Measurements from ENCODE around the gene PSIP1. TPM values are rescaled to one million over a fixed set of nuclear protein-coding genes. Genes with fewer than 3 reads are reported as not detected.

PSIP1 gene
- total RNA-seq, 1 experiment from 2014 or later, result 302 TPM

DNA sequence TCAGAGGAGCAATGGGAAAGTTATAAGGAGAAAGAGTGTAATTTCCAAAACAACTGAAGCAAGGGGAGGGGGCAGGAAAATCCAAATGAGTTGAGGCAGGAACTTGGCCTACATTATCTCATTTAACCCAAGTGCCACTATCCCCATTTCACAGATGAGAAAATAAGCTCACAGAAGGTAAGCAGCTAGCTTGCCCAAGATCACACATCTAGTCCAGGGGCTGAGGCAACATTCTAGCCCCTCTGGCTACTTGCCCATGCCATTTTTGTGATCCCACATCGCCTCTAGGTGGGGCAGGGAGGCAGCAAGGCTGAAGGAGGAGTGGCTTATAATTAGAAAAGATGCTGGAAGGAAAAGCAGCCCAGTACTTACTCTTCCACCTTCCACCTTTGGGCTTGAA, 2.6 kb upstream of the PSIP1 start (continued):
- no peak for TF ChIP-seq ZNF121 (CRISPR knock-in tag; IDR thresholded peaks at IDR 0.05)
- TF ChIP-seq ZNF232 (CRISPR knock-in tag; IDR thresholded peaks at IDR 0.05), result no peak
- no peak for TF ChIP-seq CREB1 (CRISPR knock-in tag; IDR thresholded peaks at IDR 0.05)
- peak; percentile 81 for TF ChIP-seq GTF2I (CRISPR knock-in tag; conservative IDR thresholded peaks at IDR 0.05)
- TF ChIP-seq IRF2 (CRISPR knock-in tag; IDR thresholded peaks at IDR 0.05; ENCODE audit: borderline replicate concordance, low read depth), result no peak
- TF ChIP-seq, protein P1, sequence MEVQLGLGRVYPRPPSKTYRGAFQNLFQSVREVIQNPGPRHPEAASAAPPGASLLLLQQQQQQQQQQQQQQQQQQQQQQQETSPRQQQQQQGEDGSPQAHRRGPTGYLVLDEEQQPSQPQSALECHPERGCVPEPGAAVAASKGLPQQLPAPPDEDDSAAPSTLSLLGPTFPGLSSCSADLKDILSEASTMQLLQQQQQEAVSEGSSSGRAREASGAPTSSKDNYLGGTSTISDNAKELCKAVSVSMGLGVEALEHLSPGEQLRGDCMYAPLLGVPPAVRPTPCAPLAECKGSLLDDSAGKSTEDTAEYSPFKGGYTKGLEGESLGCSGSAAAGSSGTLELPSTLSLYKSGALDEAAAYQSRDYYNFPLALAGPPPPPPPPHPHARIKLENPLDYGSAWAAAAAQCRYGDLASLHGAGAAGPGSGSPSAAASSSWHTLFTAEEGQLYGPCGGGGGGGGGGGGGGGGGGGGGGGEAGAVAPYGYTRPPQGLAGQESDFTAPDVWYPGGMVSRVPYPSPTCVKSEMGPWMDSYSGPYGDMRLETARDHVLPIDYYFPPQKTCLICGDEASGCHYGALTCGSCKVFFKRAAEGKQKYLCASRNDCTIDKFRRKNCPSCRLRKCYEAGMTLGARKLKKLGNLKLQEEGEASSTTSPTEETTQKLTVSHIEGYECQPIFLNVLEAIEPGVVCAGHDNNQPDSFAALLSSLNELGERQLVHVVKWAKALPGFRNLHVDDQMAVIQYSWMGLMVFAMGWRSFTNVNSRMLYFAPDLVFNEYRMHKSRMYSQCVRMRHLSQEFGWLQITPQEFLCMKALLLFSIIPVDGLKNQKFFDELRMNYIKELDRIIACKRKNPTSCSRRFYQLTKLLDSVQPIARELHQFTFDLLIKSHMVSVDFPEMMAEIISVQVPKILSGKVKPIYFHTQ (CRISPR knock-in tag; IDR thresholded peaks at IDR 0.05), result peak; percentile 68; the same call in 1 of the 2 replicates
- no peak for TF ChIP-seq ETV6 (CRISPR knock-in tag; IDR thresholded peaks at IDR 0.05)
- TF ChIP-seq, protein P2, sequence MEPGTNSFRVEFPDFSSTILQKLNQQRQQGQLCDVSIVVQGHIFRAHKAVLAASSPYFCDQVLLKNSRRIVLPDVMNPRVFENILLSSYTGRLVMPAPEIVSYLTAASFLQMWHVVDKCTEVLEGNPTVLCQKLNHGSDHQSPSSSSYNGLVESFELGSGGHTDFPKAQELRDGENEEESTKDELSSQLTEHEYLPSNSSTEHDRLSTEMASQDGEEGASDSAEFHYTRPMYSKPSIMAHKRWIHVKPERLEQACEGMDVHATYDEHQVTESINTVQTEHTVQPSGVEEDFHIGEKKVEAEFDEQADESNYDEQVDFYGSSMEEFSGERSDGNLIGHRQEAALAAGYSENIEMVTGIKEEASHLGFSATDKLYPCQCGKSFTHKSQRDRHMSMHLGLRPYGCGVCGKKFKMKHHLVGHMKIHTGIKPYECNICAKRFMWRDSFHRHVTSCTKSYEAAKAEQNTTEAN (CRISPR knock-in tag; IDR thresholded peaks at IDR 0.05), result no peak
- no peak for TF ChIP-seq JAZF1 (CRISPR knock-in tag; IDR thresholded peaks at IDR 0.05)
- no peak for TF ChIP-seq SMAD3 (CRISPR knock-in tag; IDR thresholded peaks at IDR 0.05; ENCODE audit: borderline replicate concordance)
- no peak for TF ChIP-seq ESRRA (CRISPR knock-in tag; IDR thresholded peaks at IDR 0.05; ENCODE audit: borderline replicate concordance)
- TF ChIP-seq, protein P3, sequence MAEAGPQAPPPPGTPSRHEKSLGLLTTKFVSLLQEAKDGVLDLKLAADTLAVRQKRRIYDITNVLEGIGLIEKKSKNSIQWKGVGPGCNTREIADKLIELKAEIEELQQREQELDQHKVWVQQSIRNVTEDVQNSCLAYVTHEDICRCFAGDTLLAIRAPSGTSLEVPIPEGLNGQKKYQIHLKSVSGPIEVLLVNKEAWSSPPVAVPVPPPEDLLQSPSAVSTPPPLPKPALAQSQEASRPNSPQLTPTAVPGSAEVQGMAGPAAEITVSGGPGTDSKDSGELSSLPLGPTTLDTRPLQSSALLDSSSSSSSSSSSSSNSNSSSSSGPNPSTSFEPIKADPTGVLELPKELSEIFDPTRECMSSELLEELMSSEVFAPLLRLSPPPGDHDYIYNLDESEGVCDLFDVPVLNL (CRISPR knock-in tag; IDR thresholded peaks at IDR 0.05; ENCODE audit: borderline replicate concordance, low read depth), result no peak
- TF ChIP-seq MYBL2 (CRISPR knock-in tag; IDR thresholded peaks at IDR 0.05), result no peak
- no peak for TF ChIP-seq RELA (CRISPR knock-in tag; IDR thresholded peaks at IDR 0.05; ENCODE audit: borderline replicate concordance)
- TF ChIP-seq NR1H2 (CRISPR knock-in tag; IDR thresholded peaks at IDR 0.05), result no peak
- TF ChIP-seq ZNF425 (CRISPR knock-in tag; conservative IDR thresholded peaks at IDR 0.05), result peak; percentile 71; the same call in 1 of the 2 replicates
- TF ChIP-seq, protein P4, sequence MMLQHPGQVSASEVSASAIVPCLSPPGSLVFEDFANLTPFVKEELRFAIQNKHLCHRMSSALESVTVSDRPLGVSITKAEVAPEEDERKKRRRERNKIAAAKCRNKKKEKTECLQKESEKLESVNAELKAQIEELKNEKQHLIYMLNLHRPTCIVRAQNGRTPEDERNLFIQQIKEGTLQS (CRISPR knock-in tag; conservative IDR thresholded peaks at IDR 0.05), result no peak
- TF ChIP-seq, protein P5, sequence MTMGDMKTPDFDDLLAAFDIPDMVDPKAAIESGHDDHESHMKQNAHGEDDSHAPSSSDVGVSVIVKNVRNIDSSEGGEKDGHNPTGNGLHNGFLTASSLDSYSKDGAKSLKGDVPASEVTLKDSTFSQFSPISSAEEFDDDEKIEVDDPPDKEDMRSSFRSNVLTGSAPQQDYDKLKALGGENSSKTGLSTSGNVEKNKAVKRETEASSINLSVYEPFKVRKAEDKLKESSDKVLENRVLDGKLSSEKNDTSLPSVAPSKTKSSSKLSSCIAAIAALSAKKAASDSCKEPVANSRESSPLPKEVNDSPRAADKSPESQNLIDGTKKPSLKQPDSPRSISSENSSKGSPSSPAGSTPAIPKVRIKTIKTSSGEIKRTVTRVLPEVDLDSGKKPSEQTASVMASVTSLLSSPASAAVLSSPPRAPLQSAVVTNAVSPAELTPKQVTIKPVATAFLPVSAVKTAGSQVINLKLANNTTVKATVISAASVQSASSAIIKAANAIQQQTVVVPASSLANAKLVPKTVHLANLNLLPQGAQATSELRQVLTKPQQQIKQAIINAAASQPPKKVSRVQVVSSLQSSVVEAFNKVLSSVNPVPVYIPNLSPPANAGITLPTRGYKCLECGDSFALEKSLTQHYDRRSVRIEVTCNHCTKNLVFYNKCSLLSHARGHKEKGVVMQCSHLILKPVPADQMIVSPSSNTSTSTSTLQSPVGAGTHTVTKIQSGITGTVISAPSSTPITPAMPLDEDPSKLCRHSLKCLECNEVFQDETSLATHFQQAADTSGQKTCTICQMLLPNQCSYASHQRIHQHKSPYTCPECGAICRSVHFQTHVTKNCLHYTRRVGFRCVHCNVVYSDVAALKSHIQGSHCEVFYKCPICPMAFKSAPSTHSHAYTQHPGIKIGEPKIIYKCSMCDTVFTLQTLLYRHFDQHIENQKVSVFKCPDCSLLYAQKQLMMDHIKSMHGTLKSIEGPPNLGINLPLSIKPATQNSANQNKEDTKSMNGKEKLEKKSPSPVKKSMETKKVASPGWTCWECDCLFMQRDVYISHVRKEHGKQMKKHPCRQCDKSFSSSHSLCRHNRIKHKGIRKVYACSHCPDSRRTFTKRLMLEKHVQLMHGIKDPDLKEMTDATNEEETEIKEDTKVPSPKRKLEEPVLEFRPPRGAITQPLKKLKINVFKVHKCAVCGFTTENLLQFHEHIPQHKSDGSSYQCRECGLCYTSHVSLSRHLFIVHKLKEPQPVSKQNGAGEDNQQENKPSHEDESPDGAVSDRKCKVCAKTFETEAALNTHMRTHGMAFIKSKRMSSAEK (CRISPR knock-in tag; IDR thresholded peaks at IDR 0.05; ENCODE audit: borderline replicate concordance), result 0 out of 2 replicates have a peak, but pooled peaks have one; percentile 3
- peak; percentile 22; the same call in 1 of the 2 replicates for TF ChIP-seq NFATC4 (CRISPR knock-in tag; IDR thresholded peaks at IDR 0.05)

Measured in WTC11 (cell line).